Measurements from ENCODE around the gene RALGDS. TPM values are rescaled to one million over a fixed set of nuclear protein-coding genes. Genes with fewer than 3 reads are reported as not detected.

Gene RALGDS
- total and polyA plus RNA-seq, 2 experiments from 2014 or later: 8.6 to 20.3 TPM

DNA sequence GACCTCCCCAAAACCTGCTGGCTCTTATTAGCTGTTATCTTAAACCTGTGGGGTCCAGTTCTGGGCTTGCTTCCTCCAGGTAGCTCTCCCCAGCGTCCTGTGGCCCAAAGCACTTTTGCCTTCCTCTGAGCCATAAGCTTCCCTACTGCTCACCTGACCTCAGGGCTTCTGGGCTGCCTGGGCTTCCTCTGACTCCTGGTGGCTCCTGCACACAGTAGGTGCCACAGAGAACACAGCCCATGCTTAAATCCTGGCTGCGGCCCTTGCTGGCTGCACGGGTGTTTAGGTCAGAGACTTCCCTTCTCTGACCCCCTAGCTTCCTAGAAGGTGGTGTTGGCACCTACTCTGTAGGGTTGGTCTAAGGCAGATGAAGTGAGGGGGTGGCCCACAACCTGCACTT is 2.5 kb downstream of the RALGDS start (continued):
- TF ChIP-seq, protein P1, sequence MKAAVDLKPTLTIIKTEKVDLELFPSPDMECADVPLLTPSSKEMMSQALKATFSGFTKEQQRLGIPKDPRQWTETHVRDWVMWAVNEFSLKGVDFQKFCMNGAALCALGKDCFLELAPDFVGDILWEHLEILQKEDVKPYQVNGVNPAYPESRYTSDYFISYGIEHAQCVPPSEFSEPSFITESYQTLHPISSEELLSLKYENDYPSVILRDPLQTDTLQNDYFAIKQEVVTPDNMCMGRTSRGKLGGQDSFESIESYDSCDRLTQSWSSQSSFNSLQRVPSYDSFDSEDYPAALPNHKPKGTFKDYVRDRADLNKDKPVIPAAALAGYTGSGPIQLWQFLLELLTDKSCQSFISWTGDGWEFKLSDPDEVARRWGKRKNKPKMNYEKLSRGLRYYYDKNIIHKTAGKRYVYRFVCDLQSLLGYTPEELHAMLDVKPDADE (IDR thresholded peaks at IDR 0.05): no peak
- no peak for TF ChIP-seq POLR2AphosphoS5 (IDR thresholded peaks at IDR 0.05; ENCODE audit: low read depth)
- TF ChIP-seq ZNF331 (CRISPR knock-in tag; IDR thresholded peaks at IDR 0.05; ENCODE audit: low read depth): no peak
- TF ChIP-seq STAT1 (IDR thresholded peaks at IDR 0.05; ENCODE audit: unreplicated experiment): no peak
- TF ChIP-seq EZH2 (IDR thresholded peaks at IDR 0.05; ENCODE audit: low read depth, unreplicated experiment): no peak
- no peak for TF ChIP-seq ZNF114 (CRISPR knock-in tag; IDR thresholded peaks at IDR 0.05)
- no peak for TF ChIP-seq CREB1 (CRISPR knock-in tag; IDR thresholded peaks at IDR 0.05; ENCODE audit: low read depth)
- TF ChIP-seq EZH2phosphoT487 (IDR thresholded peaks at IDR 0.05; ENCODE audit: unreplicated experiment): no peak

DNA sequence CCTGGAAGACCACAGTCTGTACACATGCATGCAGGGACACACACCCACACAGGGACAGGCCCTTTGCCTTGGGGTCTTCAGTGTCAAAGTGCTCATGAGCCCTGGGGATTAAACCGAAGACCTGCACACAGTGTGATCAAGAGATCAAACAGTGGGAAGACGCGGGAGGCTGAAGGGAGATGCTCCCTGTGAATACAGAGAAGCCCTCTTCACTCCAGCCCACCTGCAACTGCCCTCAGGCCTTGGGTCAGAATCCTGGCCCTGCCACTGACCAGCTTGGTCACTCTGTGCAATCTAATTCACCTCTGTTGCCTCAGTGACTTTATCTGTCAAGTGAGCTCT is 2.9 kb downstream of the RALGDS start:
- Mint-ChIP-seq H3K4me3 (no peak overlapping the region; the same call in 2 of the 3 replicates), H3K36me3 (ENCODE audit: low read depth) (no peaks in the 10 kb centered on the region), H3K27ac (no peak overlapping the region), H3K27me3 (ENCODE audit: insufficient read depth, low read depth, poor library complexity) (peaks cover 40% of the 10 kb centered on the region), H3K4me1 (peaks cover 17% of the 10 kb centered on the region), H3K9me3 (no peaks in the 10 kb centered on the region; the same call in 2 of the 3 replicates)
- DNase-seq (ENCODE audit: low spot score) (no peak), ATAC-seq (no peak)
- H3K9me2 ChIP-seq (ENCODE audit: insufficient read depth): no peaks in the 10 kb centered on the region
- H3K27me3 ChIP-seq (ENCODE audit: insufficient read depth): peaks cover 41% of the 10 kb centered on the region; the same call in 1 of the 2 replicates
- no peak overlapping the region for H3K4me2 ChIP-seq
- TF ChIP-seq, protein P2, sequence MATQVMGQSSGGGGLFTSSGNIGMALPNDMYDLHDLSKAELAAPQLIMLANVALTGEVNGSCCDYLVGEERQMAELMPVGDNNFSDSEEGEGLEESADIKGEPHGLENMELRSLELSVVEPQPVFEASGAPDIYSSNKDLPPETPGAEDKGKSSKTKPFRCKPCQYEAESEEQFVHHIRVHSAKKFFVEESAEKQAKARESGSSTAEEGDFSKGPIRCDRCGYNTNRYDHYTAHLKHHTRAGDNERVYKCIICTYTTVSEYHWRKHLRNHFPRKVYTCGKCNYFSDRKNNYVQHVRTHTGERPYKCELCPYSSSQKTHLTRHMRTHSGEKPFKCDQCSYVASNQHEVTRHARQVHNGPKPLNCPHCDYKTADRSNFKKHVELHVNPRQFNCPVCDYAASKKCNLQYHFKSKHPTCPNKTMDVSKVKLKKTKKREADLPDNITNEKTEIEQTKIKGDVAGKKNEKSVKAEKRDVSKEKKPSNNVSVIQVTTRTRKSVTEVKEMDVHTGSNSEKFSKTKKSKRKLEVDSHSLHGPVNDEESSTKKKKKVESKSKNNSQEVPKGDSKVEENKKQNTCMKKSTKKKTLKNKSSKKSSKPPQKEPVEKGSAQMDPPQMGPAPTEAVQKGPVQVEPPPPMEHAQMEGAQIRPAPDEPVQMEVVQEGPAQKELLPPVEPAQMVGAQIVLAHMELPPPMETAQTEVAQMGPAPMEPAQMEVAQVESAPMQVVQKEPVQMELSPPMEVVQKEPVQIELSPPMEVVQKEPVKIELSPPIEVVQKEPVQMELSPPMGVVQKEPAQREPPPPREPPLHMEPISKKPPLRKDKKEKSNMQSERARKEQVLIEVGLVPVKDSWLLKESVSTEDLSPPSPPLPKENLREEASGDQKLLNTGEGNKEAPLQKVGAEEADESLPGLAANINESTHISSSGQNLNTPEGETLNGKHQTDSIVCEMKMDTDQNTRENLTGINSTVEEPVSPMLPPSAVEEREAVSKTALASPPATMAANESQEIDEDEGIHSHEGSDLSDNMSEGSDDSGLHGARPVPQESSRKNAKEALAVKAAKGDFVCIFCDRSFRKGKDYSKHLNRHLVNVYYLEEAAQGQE (IDR thresholded peaks at IDR 0.05; ENCODE audit: unreplicated experiment): no peak
- TF ChIP-seq STAT1 (IDR thresholded peaks at IDR 0.05; ENCODE audit: unreplicated experiment) (no peak), JUNB (IDR thresholded peaks at IDR 0.05; ENCODE audit: unreplicated experiment) (no peak), ZNF331 (CRISPR knock-in tag; IDR thresholded peaks at IDR 0.05; ENCODE audit: low read depth) (no peak), NANOG (IDR thresholded peaks at IDR 0.05; ENCODE audit: borderline replicate concordance) (no peak), EZH2phosphoT487 (IDR thresholded peaks at IDR 0.05; ENCODE audit: unreplicated experiment) (no peak), EZH2 (IDR thresholded peaks at IDR 0.05; ENCODE audit: low read depth, unreplicated experiment) (no peak), CREB1 (CRISPR knock-in tag; IDR thresholded peaks at IDR 0.05; ENCODE audit: low read depth) (no peak), POLR2AphosphoS5 (IDR thresholded peaks at IDR 0.05; ENCODE audit: low read depth) (no peak)
- TF ChIP-seq, protein P1 (IDR thresholded peaks at IDR 0.05): no peak
- TF ChIP-seq, protein P3, sequence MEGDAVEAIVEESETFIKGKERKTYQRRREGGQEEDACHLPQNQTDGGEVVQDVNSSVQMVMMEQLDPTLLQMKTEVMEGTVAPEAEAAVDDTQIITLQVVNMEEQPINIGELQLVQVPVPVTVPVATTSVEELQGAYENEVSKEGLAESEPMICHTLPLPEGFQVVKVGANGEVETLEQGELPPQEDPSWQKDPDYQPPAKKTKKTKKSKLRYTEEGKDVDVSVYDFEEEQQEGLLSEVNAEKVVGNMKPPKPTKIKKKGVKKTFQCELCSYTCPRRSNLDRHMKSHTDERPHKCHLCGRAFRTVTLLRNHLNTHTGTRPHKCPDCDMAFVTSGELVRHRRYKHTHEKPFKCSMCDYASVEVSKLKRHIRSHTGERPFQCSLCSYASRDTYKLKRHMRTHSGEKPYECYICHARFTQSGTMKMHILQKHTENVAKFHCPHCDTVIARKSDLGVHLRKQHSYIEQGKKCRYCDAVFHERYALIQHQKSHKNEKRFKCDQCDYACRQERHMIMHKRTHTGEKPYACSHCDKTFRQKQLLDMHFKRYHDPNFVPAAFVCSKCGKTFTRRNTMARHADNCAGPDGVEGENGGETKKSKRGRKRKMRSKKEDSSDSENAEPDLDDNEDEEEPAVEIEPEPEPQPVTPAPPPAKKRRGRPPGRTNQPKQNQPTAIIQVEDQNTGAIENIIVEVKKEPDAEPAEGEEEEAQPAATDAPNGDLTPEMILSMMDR (conservative IDR thresholded peaks at IDR 0.05; ENCODE audit: low read depth in 2 of 2): no peak
- H3K27ac ChIP-seq (ENCODE audit: low read depth): no peak overlapping the region
- H4K20me1 ChIP-seq (replicated peaks; ENCODE audit: insufficient read depth): peaks cover 4% of the 10 kb centered on the region; the same call in 1 of the 2 replicates
- H3F3A ChIP-seq (replicated peaks; ENCODE audit: low read depth): 0 out of 2 replicates have a peak, but pooled peaks cover 2% of the 10 kb centered on the region
- no peaks in the 10 kb centered on the region for H3K36me3 ChIP-seq (ENCODE audit: insufficient read depth)
- H3K4me1 ChIP-seq (ENCODE audit: insufficient read depth): no peaks in the 10 kb centered on the region; the same call in 1 of the 2 replicates
- no peak overlapping the region for H2AFZ ChIP-seq
- no peaks in the 10 kb centered on the region for H3K79me2 ChIP-seq (replicated peaks; ENCODE audit: insufficient read depth)
- no peak overlapping the region for H3K4me3 ChIP-seq
